Activated CD8-positive, alpha-beta memory T cell treated with anti-CD3 and anti-CD28 coated beads, Interleukin-2, amount 50 U/mL, for 4 hours (primary cell): ENCODE results near the gene SPTBN4.
"Not testable (repeated sequence)": the region's sequence is repeated elsewhere in the genome, so short reads cannot be mapped to it uniquely, and the experiment has no call there.

Source experiments
- DNase-seq: peaks from one replicate; pipeline ENCODE4 v3.0.0-alpha.2; 2020

Gene SPTBN4

GRCh38 chr19:40534148-40534547, 67.3 kb downstream of the SPTBN4 start:
- DNase-seq: no peak

DNA sequence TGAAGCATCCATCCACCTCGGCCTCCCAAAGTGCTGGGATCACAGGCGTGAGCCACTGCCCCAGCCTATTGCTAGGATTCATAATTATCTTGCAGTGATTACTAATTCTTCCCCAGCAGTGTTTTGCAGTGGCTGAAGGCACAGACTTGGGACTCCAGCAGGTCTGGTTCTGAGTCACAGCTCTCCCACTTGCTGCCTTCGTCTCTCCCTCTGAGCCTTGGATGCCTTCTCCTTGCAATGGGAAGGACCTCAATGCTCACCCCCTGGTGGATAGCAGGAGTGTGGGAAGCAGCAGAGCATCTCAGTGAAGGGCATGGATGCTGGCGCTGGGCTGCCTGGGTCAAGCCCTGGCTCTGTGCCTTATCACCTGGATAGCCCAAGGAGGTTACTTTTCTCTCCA, 72.3 kb downstream of the SPTBN4 start:
- no peak for DNase-seq

- DNase-seq: no peak
Observed at GRCh38 chr19:40542202-40542859, 75.5 kb downstream of the SPTBN4 start.

DNA sequence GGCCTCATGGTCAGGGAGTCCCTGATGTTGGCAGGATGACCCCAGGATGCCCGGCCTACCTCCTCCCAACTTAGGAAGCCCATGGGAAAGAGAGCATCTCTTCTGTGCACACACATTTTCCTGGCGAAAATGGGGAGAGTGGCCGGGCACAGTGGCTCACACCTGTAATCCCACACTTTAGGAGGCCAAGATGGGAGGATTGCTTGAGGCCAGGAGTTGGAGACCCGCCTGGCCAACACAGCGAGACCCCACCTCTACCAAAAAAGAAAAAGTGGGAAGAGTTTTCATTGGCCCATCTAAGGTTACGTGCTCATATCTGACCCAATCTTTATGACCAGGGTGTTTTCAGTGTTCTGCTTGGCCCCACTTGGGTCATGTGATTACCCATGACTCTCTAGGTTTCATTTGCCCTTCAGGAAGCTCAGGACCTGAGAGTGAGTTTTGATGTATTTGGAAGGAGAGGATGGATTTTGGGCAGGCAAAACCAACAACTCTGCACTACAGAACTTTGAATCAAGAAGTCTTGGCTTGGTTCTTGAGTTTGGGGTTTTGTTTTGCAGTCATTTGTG, 76.3 kb downstream of the SPTBN4 start:
- no peak for DNase-seq

GRCh38 chr19:40546153-40546841, 79.5 kb downstream of the SPTBN4 start:
- DNase-seq: not testable (repeated sequence)

GRCh38 chr19:40547190-40547589, 80.4 kb downstream of the SPTBN4 start:
- not testable (repeated sequence) for DNase-seq

GRCh38 chr19:40547836-40548235, 81.0 kb downstream of the SPTBN4 start:
- DNase-seq: no peak

GRCh38 chr19:40549007-40549708, 82.4 kb downstream of the SPTBN4 start:
- DNase-seq: peak; percentile 78

DNA sequence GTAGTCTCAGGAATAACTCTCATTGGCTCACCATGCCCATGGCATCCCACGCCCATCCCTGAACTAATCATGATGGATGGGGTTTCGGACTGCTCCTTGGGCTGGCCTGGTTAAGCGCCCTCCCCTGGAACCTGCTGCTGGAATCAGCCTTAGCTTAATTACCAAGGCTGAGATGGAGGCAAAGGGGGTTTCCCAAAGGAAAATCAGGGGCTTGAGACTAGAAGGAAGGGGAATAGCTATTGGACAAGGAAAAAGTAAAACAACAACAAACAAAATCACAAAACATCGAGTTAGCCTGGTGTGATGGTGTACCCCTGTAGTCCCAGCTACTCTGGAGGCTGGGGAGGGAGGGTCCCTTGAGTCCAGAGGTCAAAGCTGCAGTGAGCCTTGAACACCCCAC, 84.2 kb downstream of the SPTBN4 start:
- no peak for DNase-seq

- DNase-seq: no peak
Observed at GRCh38 chr19:40552848-40553247, 86.0 kb downstream of the SPTBN4 start.

GRCh38 chr19:40553885-40554857, 87.4 kb downstream of the SPTBN4 start:
- DNase-seq: no peak

DNA sequence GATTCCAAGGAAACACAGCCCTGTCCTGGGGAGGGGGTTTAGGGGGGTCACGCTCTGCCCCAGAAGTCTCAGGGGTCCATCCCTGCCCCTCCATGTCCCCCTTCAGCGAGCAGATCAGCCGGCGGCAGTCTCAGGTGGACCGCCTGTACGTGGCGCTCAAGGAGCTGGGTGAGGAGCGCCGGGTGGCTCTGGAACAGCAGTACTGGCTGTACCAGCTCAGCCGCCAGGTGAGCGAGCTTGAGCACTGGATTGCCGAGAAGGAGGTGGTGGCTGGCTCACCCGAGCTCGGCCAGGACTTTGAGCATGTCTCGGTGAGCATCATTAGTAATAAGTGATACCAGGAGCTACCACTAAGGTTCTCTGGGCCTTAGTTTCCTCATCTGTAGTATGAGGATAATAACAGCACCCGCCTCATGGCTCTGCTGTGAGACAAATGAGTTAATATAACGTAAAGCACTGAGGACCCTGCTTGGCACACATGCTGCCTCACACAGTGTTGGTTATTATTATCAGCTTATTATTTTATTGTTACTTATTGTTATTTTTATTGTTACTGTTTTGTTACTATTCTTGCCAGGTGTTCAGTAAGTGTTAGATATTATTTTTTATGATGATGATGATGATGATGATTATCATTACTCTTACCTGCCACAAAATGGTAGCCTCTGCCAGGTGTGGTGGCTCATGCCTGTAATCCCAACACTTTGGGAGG, 89.3 kb downstream of the SPTBN4 start:
- no peak for DNase-seq

GRCh38 chr19:40556953-40557530, 90.2 kb downstream of the SPTBN4 start:
- DNase-seq: no peak

- DNase-seq: no peak
Observed at GRCh38 chr19:40559394-40559793, 92.6 kb downstream of the SPTBN4 start.

- no peak for DNase-seq
Observed at GRCh38 chr19:40560092-40560507, 93.3 kb downstream of the SPTBN4 start.

- no peak for DNase-seq
Observed at GRCh38 chr19:40561947-40562346, 95.1 kb downstream of the SPTBN4 start.

DNA sequence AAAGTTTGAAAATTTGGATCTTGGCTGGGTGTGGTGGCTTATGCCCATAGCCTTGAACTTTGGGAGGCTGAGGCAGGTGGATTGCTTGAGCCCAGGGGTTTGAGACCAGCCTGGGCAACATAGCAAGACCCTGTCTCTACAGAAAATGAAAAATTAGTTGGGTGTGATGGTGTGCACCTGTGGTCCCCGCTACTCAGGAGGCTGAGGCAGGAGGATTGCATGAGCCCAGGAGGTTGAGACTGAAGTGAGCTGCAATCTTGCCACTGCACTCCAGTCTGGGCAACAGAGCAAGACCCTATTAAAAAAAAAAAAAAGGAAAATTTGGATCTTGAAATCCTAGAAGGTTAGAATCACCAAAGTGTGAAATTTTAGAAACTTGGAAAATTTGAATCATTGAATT, 97.7 kb downstream of the SPTBN4 start:
- DNase-seq: not testable (repeated sequence)

DNA sequence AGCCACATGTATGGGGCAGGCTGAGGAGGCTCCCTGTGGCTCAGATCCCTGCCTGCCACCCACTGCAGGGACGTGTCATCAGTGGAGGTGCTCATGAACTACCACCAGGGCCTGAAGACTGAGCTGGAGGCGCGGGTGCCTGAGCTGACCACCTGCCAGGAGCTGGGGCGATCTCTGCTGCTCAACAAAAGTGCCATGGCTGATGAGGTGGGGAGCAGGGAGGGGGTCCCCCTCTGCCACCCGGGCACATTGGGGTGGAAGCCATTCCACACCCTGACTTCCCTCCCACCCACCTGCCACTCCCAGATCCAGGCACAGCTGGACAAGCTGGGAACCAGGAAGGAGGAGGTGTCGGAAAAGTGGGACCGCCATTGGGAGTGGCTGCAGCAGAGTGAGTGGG, 98.6 kb downstream of the SPTBN4 start:
- DNase-seq: no peak

- DNase-seq: no peak
Observed at GRCh38 chr19:40565910-40566495, 99.2 kb downstream of the SPTBN4 start.

DNA sequence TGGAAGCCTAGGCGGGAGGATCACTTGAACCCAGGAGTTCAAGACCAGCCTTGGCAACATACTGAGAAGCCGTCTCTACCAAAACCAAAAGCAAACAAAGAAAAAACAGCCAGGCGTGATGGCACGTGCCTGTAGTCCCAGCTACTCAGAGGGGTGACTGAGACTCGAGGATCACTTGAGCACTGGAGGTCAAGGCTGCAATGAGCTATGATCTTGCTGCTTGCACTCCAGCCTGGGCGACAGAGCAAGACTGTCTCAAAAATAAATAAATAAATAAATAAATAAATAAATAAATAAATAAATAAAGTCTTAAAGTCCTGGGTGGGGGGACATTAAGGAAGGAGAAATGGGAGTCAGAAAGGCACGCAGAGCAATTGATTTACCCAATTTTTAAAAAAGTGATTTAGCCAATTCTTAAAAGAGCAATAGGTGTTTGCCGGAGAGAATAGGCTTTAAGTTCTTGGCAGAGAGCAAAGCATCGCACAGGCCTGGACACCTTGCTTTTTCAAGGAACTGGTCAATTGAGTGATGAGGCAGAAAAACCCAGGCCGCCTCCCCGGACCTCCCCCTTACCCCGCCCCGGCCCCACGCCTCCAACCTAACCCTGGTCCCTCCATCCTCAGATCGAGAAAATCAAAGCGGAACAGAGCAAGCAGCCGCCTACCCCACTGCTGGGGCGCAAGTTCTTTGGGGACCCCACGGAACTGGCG, 100.4 kb downstream of the SPTBN4 start:
- DNase-seq: no peak
